HEK293 (cell line): ENCODE measurements around the gene KCTD1.

Experiments
- CTCF ChIP-seq: fragments of 450-650 bp; formaldehyde crosslinking; IDR thresholded peaks from 2 replicates; pipeline ENCODE4 v1.5.1; 2016; ENCODE audit warnings: missing biosample characterization, missing genetic modification characterization
- REST ChIP-seq: fragments of 450-650 bp; formaldehyde crosslinking; IDR thresholded peaks from 2 replicates; pipeline ENCODE4 v1.5.1; 2016; ENCODE audit warnings: missing biosample characterization, missing genetic modification characterization
- SP7 ChIP-seq: fragments of 450-650 bp; formaldehyde crosslinking; IDR thresholded peaks from 2 replicates; pipeline ENCODE4 v1.5.1; 2016; ENCODE audit warnings: missing biosample characterization, missing genetic modification characterization
- ZNF707 ChIP-seq: fragments of 450-650 bp; formaldehyde crosslinking; IDR thresholded peaks from 2 replicates; pipeline ENCODE4 v1.5.1; 2016; ENCODE audit warnings: missing biosample characterization, missing genetic modification characterization
- ZSCAN23 ChIP-seq: fragments of 450-650 bp; formaldehyde crosslinking; IDR thresholded peaks from 2 replicates; pipeline ENCODE4 v1.5.1; 2016; ENCODE audit warnings: missing biosample characterization, missing genetic modification characterization

- TF ChIP-seq REST (tag by site-specific recombination): no peak
- TF ChIP-seq ZNF707 (tag by site-specific recombination): no peak
- TF ChIP-seq SP7: 0 out of 2 replicates have a peak, but pooled peaks have one; percentile 14
- TF ChIP-seq ZSCAN23 (tag by site-specific recombination): no peak
- TF ChIP-seq CTCF (tag by site-specific recombination): no peak
Observed at GRCh38 chr18:26536032-26536431, 12.3 kb downstream of the KCTD1 start.
